ENCODE data around the gene OSGIN1.

- TF ChIP-seq POLR2AphosphoS5 (IDR thresholded peaks at IDR 0.05; ENCODE audit: low read depth) (no peak), REST (IDR thresholded peaks at IDR 0.05; ENCODE audit: insufficient replicate concordance, low read depth) (no peak), CTCF (IDR thresholded peaks at IDR 0.05; ENCODE audit: insufficient read depth, low read length) (no peak), GABPA (IDR thresholded peaks at IDR 0.05; ENCODE audit: low read depth) (no peak)
Observed at GRCh38 chr16:84009282-84009681, 56.2 kb downstream of the OSGIN1 start.
